GM19238 (cell line): ENCODE data around the gene RITA1.

Source experiments
- DNase-seq: peaks from one replicate; pipeline ENCODE4 v3.0.0; 2011; ENCODE audit warnings: low spot score; ENCODE audit not compliant: insufficient read length

RITA1 gene

GRCh38 chr12:113173081-113173698 is 12.3 kb upstream of the RITA1 start:
- DNase-seq, result peak; percentile 50

GRCh38 chr12:113174461-113175384 is 10.8 kb upstream of the RITA1 start:
- peak; percentile 85 for DNase-seq

- DNase-seq, result no peak
These were observed 6.5 kb upstream of the RITA1 start for GRCh38 chr12:113179023-113179422.

- no peak for DNase-seq
These were observed 5.2 kb upstream of the RITA1 start for GRCh38 chr12:113180333-113180732.

GRCh38 chr12:113181975-113182374 is 3.5 kb upstream of the RITA1 start:
- DNase-seq, result no peak

GRCh38 chr12:113183030-113183589 is 2.4 kb upstream of the RITA1 start:
- no peak for DNase-seq

GRCh38 chr12:113184098-113184899 is 1.2 kb upstream of the RITA1 start:
- DNase-seq, result no peak

GRCh38 chr12:113184900-113185179 is 681 bp upstream of the RITA1 start:
- DNase-seq, result peak; percentile 88

- no peak for DNase-seq
These were observed 478 bp downstream of the RITA1 start for GRCh38 chr12:113186033-113186365.

GRCh38 chr12:113186666-113187325 is 1.3 kb downstream of the RITA1 start:
- no peak for DNase-seq

- no peak for DNase-seq
These were observed 3.8 kb downstream of the RITA1 start for GRCh38 chr12:113189361-113189760.

- DNase-seq, result no peak
These were observed 5.2 kb downstream of the RITA1 start for GRCh38 chr12:113190761-113191160.

GRCh38 chr12:113191227-113191626 is 5.7 kb downstream of the RITA1 start:
- no peak for DNase-seq

- DNase-seq, result no peak
These were observed 9.5 kb downstream of the RITA1 start for GRCh38 chr12:113194971-113195391.

- DNase-seq, result no peak
These were observed 10.1 kb downstream of the RITA1 start for GRCh38 chr12:113195598-113195997.

- DNase-seq, result no peak
These were observed 11.1 kb downstream of the RITA1 start for GRCh38 chr12:113196582-113196981.

- DNase-seq, result peak; percentile 87
These were observed 11.5 kb downstream of the RITA1 start for GRCh38 chr12:113196990-113197389.

GRCh38 chr12:113197518-113198077 is 12.1 kb downstream of the RITA1 start:
- DNase-seq, result no peak

GRCh38 chr12:113198296-113198695 is 12.8 kb downstream of the RITA1 start:
- DNase-seq, result no peak

GRCh38 chr12:113200021-113200797 is 14.7 kb downstream of the RITA1 start:
- no peak for DNase-seq
